HG02884 (cell line): ENCODE results near the gene PHLDA3.

ENCODE experiments used
- ATAC-seq: cut with Tn5 transposase; IDR thresholded peaks from one replicate; pipeline ENCODE4 v1.9.1; 2021; ENCODE audit warnings: mild to moderate bottlenecking, moderate library complexity; ENCODE audit not compliant: unreplicated experiment

The PHLDA3 gene

GRCh38 chr1:201468844-201469644, at the start of gene PHLDA3:
Gene PHLDA3 (minus strand): TSS chr1:201469188. CDS start chr1:201468786, 402 bp downstream.
- peak; percentile 61 for ATAC-seq

GRCh38 chr1:201518071-201518470, 49.1 kb upstream of the PHLDA3 start:
- no peak for ATAC-seq

GRCh38 chr1:201517631-201518030, 48.6 kb upstream of the PHLDA3 start:
- ATAC-seq: no peak

- no peak for ATAC-seq
Measured at GRCh38 chr1:201516511-201517127, 47.6 kb upstream of the PHLDA3 start.

- no peak for ATAC-seq
Measured at GRCh38 chr1:201515895-201516294, 46.9 kb upstream of the PHLDA3 start.

GRCh38 chr1:201515062-201515750, 46.2 kb upstream of the PHLDA3 start:
- ATAC-seq: no peak

- no peak for ATAC-seq
Measured at GRCh38 chr1:201514466-201514865, 45.5 kb upstream of the PHLDA3 start.

GRCh38 chr1:201513498-201514243, 44.7 kb upstream of the PHLDA3 start:
- ATAC-seq: no peak

- no peak for ATAC-seq
Measured at GRCh38 chr1:201511941-201512539, 43.1 kb upstream of the PHLDA3 start.

- no peak for ATAC-seq
Measured at GRCh38 chr1:201511396-201511940, 42.5 kb upstream of the PHLDA3 start.

- no peak for ATAC-seq
Measured at GRCh38 chr1:201510734-201511133, 41.7 kb upstream of the PHLDA3 start.

GRCh38 chr1:201509601-201510374, 40.8 kb upstream of the PHLDA3 start:
- no peak for ATAC-seq

- ATAC-seq: no peak
Measured at GRCh38 chr1:201508809-201509208, 39.8 kb upstream of the PHLDA3 start.

GRCh38 chr1:201507360-201507675, 38.3 kb upstream of the PHLDA3 start:
- ATAC-seq: no peak

GRCh38 chr1:201506557-201507359, 37.8 kb upstream of the PHLDA3 start, which contains the start of gene CSRP1:
Gene CSRP1 (minus strand): TSS chr1:201507123. CDS start chr1:201496303, 10,820 bp downstream.
- ATAC-seq: peak; percentile 87

- no peak for ATAC-seq
Measured at GRCh38 chr1:201506092-201506491, 37.1 kb upstream of the PHLDA3 start.

- no peak for ATAC-seq
Measured at GRCh38 chr1:201505503-201505890, 36.5 kb upstream of the PHLDA3 start.

GRCh38 chr1:201504799-201505502, 36.0 kb upstream of the PHLDA3 start:
- ATAC-seq: no peak
